Spleen (tissue), 7 donors: ENCODE results near the gene C12orf56.

ENCODE experiments used
- POLR2A ChIP-seq, 3 donors: fragments of 450-650 bp; IDR thresholded peaks; one replicate each; pipeline ENCODE4 v1.5.1; 2017; ENCODE audit warnings: antibody characterized with exemption in 3 of 3, mild to moderate bottlenecking in 1 of 3
- POLR2AphosphoS5 ChIP-seq, 3 donors: sonication (generic); formaldehyde crosslinking; IDR thresholded peaks; one replicate each; pipeline ENCODE4 v1.5.1; 2017; ENCODE audit warnings: antibody characterized with exemption in 3 of 3
- TF ChIP-seq, protein P1 (sequence below), 11 experiments: fragments of 200-600 bp in 7 of 11; fragments of 450-650 bp in 4 of 11; sonication (generic) in 4 of 11; IDR thresholded peaks in 8 of 11; conservative IDR thresholded peaks in 3 of 11; 1 replicate in 7 of 11; 2 replicates in 4 of 11; pipeline versions ENCODE4 v1.4.0 to v1.8.0; 2016 to 2021; ENCODE audit warnings: antibody characterized with exemption in 11 of 11, inconsistent platforms in 4 of 11, mild to moderate bottlenecking in 1 of 11
- donor health status: DM: no; HTN: no; CAD: no; lungs with moderate emphysema.
- donor health status: DM: no; HTN: no; CAD: no.
- donor health status: DM: no; HTN: no; CAD: no.

DNA sequence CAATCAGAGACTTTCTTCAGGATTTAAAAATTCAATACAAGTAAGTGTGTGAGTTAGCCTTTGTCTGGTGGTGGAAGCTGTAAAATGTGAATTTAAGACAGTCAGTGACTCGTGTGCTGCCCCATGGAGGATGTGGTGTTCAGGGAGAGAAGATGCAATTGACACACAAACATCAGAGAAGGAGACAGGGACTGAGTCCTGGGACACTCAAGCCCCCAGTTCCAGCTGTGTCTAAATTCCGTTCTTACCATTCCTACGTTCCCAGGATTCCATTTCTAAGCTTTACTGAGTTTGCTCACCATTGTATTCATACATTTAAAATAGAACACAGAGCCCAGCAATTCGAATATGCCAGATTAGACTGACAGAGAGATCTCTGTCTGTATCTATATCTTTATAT, 67.6 kb downstream of the C12orf56 start:
- TF ChIP-seq, protein P1, sequence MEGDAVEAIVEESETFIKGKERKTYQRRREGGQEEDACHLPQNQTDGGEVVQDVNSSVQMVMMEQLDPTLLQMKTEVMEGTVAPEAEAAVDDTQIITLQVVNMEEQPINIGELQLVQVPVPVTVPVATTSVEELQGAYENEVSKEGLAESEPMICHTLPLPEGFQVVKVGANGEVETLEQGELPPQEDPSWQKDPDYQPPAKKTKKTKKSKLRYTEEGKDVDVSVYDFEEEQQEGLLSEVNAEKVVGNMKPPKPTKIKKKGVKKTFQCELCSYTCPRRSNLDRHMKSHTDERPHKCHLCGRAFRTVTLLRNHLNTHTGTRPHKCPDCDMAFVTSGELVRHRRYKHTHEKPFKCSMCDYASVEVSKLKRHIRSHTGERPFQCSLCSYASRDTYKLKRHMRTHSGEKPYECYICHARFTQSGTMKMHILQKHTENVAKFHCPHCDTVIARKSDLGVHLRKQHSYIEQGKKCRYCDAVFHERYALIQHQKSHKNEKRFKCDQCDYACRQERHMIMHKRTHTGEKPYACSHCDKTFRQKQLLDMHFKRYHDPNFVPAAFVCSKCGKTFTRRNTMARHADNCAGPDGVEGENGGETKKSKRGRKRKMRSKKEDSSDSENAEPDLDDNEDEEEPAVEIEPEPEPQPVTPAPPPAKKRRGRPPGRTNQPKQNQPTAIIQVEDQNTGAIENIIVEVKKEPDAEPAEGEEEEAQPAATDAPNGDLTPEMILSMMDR (IDR thresholded peaks at IDR 0.05 in 8 of 11, conservative IDR thresholded peaks at IDR 0.05 in 3 of 11), result no peak
- TF ChIP-seq POLR2A (IDR thresholded peaks at IDR 0.05), result no peak
- TF ChIP-seq POLR2AphosphoS5 (IDR thresholded peaks at IDR 0.05), result no peak
